AG04450 (cell line): ENCODE measurements around the gene VPS13C. TPM values are rescaled to one million over a fixed set of nuclear protein-coding genes. Genes with fewer than 3 reads are reported as not detected.

ENCODE experiments used
- CTCF ChIA-PET: fragments of 300-600, 350-600 bp; formaldehyde crosslinking; extraction: SDS; loops from one replicate; lab custom pipeline; 2022; ENCODE audit warnings: antibody characterized with exemption, inconsistent platforms; lab: Charles Lee
- POLR2A ChIA-PET: fragments of 350-600 bp; formaldehyde crosslinking; extraction: SDS; loops from one replicate; lab custom pipeline; 2021; ENCODE audit warnings: antibody characterized with exemption, inconsistent platforms; lab: Yijun Ruan, JAX
- DNase-seq: peaks from one replicate; pipeline ENCODE4 v3.0.0-alpha.2; 2011; ENCODE audit warnings: low read depth, low spot score
- H3K27ac ChIP-seq: one replicate; pipeline ENCODE4 v1.5.1; 2012; ENCODE audit warnings: low read depth, low read length, control low read depth
- H3K27me3 ChIP-seq: one replicate; pipeline ENCODE4 v1.6.0; 2012; ENCODE audit warnings: low read length; ENCODE audit not compliant: control insufficient read depth, insufficient read depth
- H3K4me3 ChIP-seq: 2 replicates; pipeline ENCODE4 v1.5.1; 2011; ENCODE audit warnings: mild to moderate bottlenecking, low read depth, low read length, control low read depth
- H3K9me3 ChIP-seq: 2 replicates; pipeline ENCODE4 v1.5.1; 2012; ENCODE audit warnings: low read length; ENCODE audit not compliant: control insufficient read depth, insufficient read depth
- polyA plus RNA-seq: library from polyadenylated mRNA; depleted of rRNA; stranded (reverse); fragments of >200 nt; gene quantifications from 2 replicates; pipeline ENCODE4 v1.2.3, GENCODE V29; 2011
- TF ChIP-seq, protein P1 (sequence below): IDR thresholded peaks from 2 replicates; pipeline ENCODE4 v1.5.1; 2011; ENCODE audit warnings: low read depth, low read length, control low read depth, inconsistent platforms

VPS13C gene
- polyA plus RNA-seq, 1 experiment, result 17.8 TPM

DNA sequence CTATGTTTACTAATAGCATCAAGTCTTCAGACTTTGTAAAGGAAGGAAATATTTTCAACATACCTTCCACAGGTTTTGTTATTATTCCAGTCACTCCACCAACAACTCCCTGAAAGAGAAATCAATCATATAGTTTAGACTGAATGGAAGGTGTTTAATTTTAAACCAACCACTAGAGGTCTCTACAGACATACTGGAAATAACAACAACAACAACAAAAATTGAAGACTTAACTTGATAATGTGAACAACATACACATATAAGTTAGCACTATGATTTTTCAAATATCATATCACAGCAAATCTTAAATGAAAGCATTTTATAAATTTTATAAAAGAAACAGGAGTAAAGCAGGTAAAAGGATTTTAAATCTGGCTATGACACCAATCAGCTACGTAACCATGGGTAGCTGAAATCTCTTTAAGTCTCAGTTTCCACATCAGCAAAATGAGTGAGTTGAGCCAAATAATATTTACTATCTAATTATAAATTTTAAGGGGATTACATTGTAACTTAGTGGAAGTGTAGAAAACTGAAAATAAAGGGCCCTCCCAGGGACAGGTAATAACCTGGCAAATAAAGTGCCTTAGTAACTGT is 188.2 kb downstream of the VPS13C start:
- DNase-seq, result no peak
- POLR2A ChIA-PET, result no interaction called here
- H3K27ac ChIP-seq, result no peak overlapping the region
- CTCF ChIA-PET, result interaction anchor here (0.5 to 1.2 kb wide), 5 partner anchors 12 to 201 kb away, joined by 3 to 5 read pairs (median 3); no protein-coding TSS in a partner anchor
- H3K9me3 ChIP-seq, result no peaks in the 10 kb centered on the region
- no peaks in the 10 kb centered on the region for H3K27me3 ChIP-seq
- H3K4me3 ChIP-seq, result no peak overlapping the region
- TF ChIP-seq, protein P1, sequence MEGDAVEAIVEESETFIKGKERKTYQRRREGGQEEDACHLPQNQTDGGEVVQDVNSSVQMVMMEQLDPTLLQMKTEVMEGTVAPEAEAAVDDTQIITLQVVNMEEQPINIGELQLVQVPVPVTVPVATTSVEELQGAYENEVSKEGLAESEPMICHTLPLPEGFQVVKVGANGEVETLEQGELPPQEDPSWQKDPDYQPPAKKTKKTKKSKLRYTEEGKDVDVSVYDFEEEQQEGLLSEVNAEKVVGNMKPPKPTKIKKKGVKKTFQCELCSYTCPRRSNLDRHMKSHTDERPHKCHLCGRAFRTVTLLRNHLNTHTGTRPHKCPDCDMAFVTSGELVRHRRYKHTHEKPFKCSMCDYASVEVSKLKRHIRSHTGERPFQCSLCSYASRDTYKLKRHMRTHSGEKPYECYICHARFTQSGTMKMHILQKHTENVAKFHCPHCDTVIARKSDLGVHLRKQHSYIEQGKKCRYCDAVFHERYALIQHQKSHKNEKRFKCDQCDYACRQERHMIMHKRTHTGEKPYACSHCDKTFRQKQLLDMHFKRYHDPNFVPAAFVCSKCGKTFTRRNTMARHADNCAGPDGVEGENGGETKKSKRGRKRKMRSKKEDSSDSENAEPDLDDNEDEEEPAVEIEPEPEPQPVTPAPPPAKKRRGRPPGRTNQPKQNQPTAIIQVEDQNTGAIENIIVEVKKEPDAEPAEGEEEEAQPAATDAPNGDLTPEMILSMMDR, result peak; percentile 51

GRCh38 chr15:61869656-61870055 is 190.6 kb downstream of the VPS13C start:
- CTCF ChIA-PET, result interaction anchor here (1.2 to 2.0 kb wide), 3 partner anchors 191 to 437 kb away, joined by 4 to 6 read pairs (median 4); partner anchors contain the start of gene VPS13C
- no peak overlapping the region for H3K27ac ChIP-seq
- POLR2A ChIA-PET, result no interaction called here
- no peak overlapping the region for H3K4me3 ChIP-seq
- no peak for DNase-seq
- H3K9me3 ChIP-seq, result no peaks in the 10 kb centered on the region
- no peaks in the 10 kb centered on the region for H3K27me3 ChIP-seq
- TF ChIP-seq, protein P1, result no peak

GRCh38 chr15:61861962-61862361 is 198.3 kb downstream of the VPS13C start:
- CTCF ChIA-PET, result interaction anchor here (1.4 kb wide), 1 partner anchor 28 kb away, joined by 6 read pairs; no protein-coding TSS in a partner anchor
- Histone ChIP-seq H3K27me3 (no peaks in the 10 kb centered on the region), H3K27ac (no peak overlapping the region), H3K9me3 (no peaks in the 10 kb centered on the region), H3K4me3 (no peak overlapping the region)
- POLR2A ChIA-PET, result no interaction called here
- TF ChIP-seq, protein P1, result no peak
- DNase-seq, result no peak

DNA sequence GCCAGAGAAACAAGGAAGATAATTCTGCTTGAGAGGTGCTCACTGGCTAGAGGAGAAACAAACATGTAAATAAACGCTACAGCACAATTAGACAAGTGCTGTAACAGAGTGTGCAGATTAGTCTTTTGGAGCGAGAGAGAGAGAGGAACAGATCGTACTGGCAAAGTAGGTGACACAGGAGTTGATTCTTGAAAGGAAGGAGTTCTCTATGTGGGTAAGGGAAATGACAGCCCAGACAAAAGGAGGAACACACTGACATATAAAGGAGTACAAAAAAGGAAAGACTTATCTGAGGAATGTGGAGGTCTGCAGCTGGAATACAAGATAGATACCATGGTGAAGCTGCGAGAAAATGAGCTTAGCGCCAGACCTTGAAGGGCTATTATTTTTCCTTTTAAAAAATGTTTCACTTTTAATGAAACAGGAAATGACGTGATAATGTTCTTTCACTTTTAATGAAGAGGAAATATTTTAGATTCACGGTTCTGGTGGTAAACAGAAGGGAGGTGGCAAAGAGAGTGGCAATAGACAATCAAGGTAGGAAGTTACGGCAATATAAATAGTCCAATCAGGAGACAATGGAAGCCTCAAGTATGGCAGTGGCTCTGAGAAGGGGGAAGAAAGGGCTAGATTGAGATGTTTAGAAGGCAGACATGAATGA is 202.9 kb downstream of the VPS13C start:
- H3K27me3 ChIP-seq, result no peaks in the 10 kb centered on the region
- H3K27ac ChIP-seq, result no peak overlapping the region
- ChIA-PET CTCF (interaction anchor here (0.6 kb wide), 2 partner anchors 23 to 1336 kb away, joined by 4 to 6 read pairs; no protein-coding TSS in a partner anchor), POLR2A (no interaction called here)
- no peaks in the 10 kb centered on the region for H3K9me3 ChIP-seq
- no peak for DNase-seq
- H3K4me3 ChIP-seq, result no peak overlapping the region
- TF ChIP-seq, protein P1, result no peak

GRCh38 chr15:61856295-61856694 is 204.0 kb downstream of the VPS13C start:
- TF ChIP-seq, protein P1, result no peak
- POLR2A ChIA-PET, result no interaction called here
- Histone ChIP-seq H3K27ac (no peak overlapping the region), H3K27me3 (no peaks in the 10 kb centered on the region), H3K4me3 (no peak overlapping the region), H3K9me3 (no peaks in the 10 kb centered on the region)
- no peak for DNase-seq
- CTCF ChIA-PET, result interaction anchor here (0.6 to 0.7 kb wide), 2 partner anchors 16 to 1335 kb away, joined by 4 to 6 read pairs; no protein-coding TSS in a partner anchor
